ENCODE measurements around the gene RNF157. TPM values are rescaled to one million over a fixed set of nuclear protein-coding genes. Genes with fewer than 3 reads are reported as not detected.

The RNF157 gene
- total and polyA plus RNA-seq, 8 donors, result 0.95 to 41.4 (median 4.5) TPM

- DNase-seq, result no peak
- peak overlapping the region in 3 of 5 donors; percentile 57 to 79 (median 74) for H3K27ac ChIP-seq
- intact Hi-C loops (cut with DNase I; ENCODE audit: low total_unique reads), result no loop called here
- H3K36me3 ChIP-seq, result no peaks in the 10 kb centered on the region
- WGBS, 5 donors, result 58 to 68% (median 62%) methylated on average over 11 of the region's 11 CpGs
- no peaks in the 10 kb centered on the region for H3K9me3 ChIP-seq
- peaks cover 0 to 48% (median 9%) of the 10 kb centered on the region in 3 donors for H3K27me3 ChIP-seq
- TF ChIP-seq EP300 (IDR thresholded peaks at IDR 0.05), result no peak
- TF ChIP-seq POLR2AphosphoS5 (IDR thresholded peaks at IDR 0.05), result no peak
- no peak for TF ChIP-seq POLR2A (IDR thresholded peaks at IDR 0.05)
- no peak for TF ChIP-seq CTCF (IDR thresholded peaks at IDR 0.05)
- H3K4me1 ChIP-seq, result peaks cover 14 to 24% (median 23%) of the 10 kb centered on the region in 4 donors
- H3K4me3 ChIP-seq, result peak overlapping the region in 2 of 4 donors; percentile 55
Observed at GRCh38 chr17:76238847-76239537, 1.3 kb downstream of the RNF157 start.

- TF ChIP-seq POLR2A (IDR thresholded peaks at IDR 0.05) (no peak), EP300 (IDR thresholded peaks at IDR 0.05) (no peak), POLR2AphosphoS5 (IDR thresholded peaks at IDR 0.05) (no peak), CTCF (IDR thresholded peaks at IDR 0.05) (no peak)
- H3K27ac ChIP-seq, result no peak overlapping the region
- intact Hi-C loops (cut with DNase I; ENCODE audit: low total_unique reads), result no loop called here
- H3K9me3 ChIP-seq, result no peaks in the 10 kb centered on the region
- peak in 1 of 2 donors; percentile 13 for DNase-seq
- WGBS, 5 donors, result 65 to 75% (median 67%) methylated on average over 7 of the region's 7 CpGs
- no peak overlapping the region for H3K4me3 ChIP-seq
- peaks cover 14 to 24% (median 23%) of the 10 kb centered on the region in 4 donors for H3K4me1 ChIP-seq
- peaks cover 0 to 37% (median 9%) of the 10 kb centered on the region in 3 donors for H3K27me3 ChIP-seq
- H3K36me3 ChIP-seq, result no peaks in the 10 kb centered on the region
Observed at GRCh38 chr17:76237859-76238313, 2.4 kb downstream of the RNF157 start.

- intact Hi-C loops (cut with DNase I; ENCODE audit: low total_unique reads), result no loop called here
- no peak for DNase-seq
- Histone ChIP-seq H3K27me3 (peaks cover 0 to 24% (median 6%) of the 10 kb centered on the region in 3 donors), H3K4me1 (peaks cover 13 to 21% (median 20%) of the 10 kb centered on the region in 4 donors), H3K9me3 (no peaks in the 10 kb centered on the region), H3K27ac (no peak overlapping the region), H3K4me3 (no peak overlapping the region), H3K36me3 (no peaks in the 10 kb centered on the region)
- TF ChIP-seq POLR2AphosphoS5 (IDR thresholded peaks at IDR 0.05), result no peak
- no peak for TF ChIP-seq POLR2A (IDR thresholded peaks at IDR 0.05)
- no peak for TF ChIP-seq EP300 (IDR thresholded peaks at IDR 0.05)
- no peak for TF ChIP-seq CTCF (IDR thresholded peaks at IDR 0.05)
Observed at GRCh38 chr17:76236603-76237002, 3.7 kb downstream of the RNF157 start.

GRCh38 chr17:76235883-76236282 is 4.4 kb downstream of the RNF157 start:
- TF ChIP-seq POLR2AphosphoS5 (IDR thresholded peaks at IDR 0.05), result no peak
- TF ChIP-seq EP300 (IDR thresholded peaks at IDR 0.05), result no peak
- no peak for TF ChIP-seq POLR2A (IDR thresholded peaks at IDR 0.05)
- no peak for TF ChIP-seq CTCF (IDR thresholded peaks at IDR 0.05)
- no peak overlapping the region for H3K4me3 ChIP-seq
- H3K27ac ChIP-seq, result no peak overlapping the region
- peaks cover 7 to 13% (median 13%) of the 10 kb centered on the region in 4 donors for H3K4me1 ChIP-seq
- peaks cover 0 to 18% (median 5%) of the 10 kb centered on the region in 3 donors for H3K27me3 ChIP-seq
- 88 to 95% (median 92%) methylated on average over 2 of the region's 2 CpGs for WGBS, 5 donors
- H3K36me3 ChIP-seq, result no peaks in the 10 kb centered on the region
- H3K9me3 ChIP-seq, result no peaks in the 10 kb centered on the region
- intact Hi-C loops (cut with DNase I; ENCODE audit: low total_unique reads), result no loop called here
- no peak for DNase-seq
